Measurements from ENCODE around the gene CHST6.
"Not testable (repeated sequence)": the region's sequence is repeated elsewhere in the genome, so short reads cannot be mapped to it uniquely, and the experiment has no call there.

Gene CHST6

DNA sequence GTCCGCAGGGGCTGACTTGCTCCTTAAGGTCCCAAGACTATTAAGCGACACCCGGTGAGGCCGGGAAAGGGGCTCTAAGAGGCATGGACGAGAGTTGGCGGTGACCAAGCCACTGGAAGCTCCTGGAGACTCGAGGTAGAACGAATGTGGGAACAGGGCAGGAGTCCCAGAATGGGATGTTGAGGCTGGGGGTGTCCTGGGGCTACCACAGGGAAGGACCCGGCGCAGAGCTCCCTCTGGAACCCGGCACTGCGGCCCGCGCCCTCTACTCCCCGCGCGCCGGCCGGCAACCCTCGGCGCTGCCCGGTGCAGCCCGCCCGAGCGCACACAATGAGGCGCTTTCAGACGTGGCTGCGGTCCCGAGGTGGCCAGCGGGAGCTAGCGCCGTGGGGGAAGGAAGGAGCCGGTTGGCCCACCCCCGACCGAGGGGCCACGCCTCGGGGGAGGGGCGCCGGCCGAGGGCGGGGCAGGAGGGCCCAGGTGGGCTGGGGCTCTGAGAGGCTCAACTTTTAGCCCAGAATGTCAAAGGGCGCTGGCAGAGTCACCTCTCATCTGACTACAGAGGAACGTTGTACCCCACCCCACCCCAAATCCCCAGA is at the start of gene CHST6:
Gene CHST6, minus strand, starts transcription at position 366 of the 599 bp plus-strand sequence. CDS start 15,613 bp downstream, outside the sequence.
- Histone ChIP-seq H3K4me1 (peaks cover 11% of the 10 kb centered on the region), H2AFZ (peak within 1 kb of the TSS; percentile 79), H3K4me3 (ENCODE audit: low read depth, low read length) (no peak within 1 kb of the TSS), H3K79me2 (no peaks in the 10 kb centered on the region), H3K36me3 (ENCODE audit: control insufficient read depth, insufficient read depth, low read length) (no peaks in the 10 kb centered on the region), H3K9ac (no peak within 1 kb of the TSS), H3K9me3 (ENCODE audit: control insufficient read depth, low read length) (no peaks in the 10 kb centered on the region), H3K27me3 (ENCODE audit: control insufficient read depth, insufficient read depth, low read length) (no peaks in the 10 kb centered on the region), H3K4me2 (ENCODE audit: low read length) (peak within 1 kb of the TSS; percentile 49), H3K27ac (no peak within 1 kb of the TSS)
- TF ChIP-seq, protein P1, sequence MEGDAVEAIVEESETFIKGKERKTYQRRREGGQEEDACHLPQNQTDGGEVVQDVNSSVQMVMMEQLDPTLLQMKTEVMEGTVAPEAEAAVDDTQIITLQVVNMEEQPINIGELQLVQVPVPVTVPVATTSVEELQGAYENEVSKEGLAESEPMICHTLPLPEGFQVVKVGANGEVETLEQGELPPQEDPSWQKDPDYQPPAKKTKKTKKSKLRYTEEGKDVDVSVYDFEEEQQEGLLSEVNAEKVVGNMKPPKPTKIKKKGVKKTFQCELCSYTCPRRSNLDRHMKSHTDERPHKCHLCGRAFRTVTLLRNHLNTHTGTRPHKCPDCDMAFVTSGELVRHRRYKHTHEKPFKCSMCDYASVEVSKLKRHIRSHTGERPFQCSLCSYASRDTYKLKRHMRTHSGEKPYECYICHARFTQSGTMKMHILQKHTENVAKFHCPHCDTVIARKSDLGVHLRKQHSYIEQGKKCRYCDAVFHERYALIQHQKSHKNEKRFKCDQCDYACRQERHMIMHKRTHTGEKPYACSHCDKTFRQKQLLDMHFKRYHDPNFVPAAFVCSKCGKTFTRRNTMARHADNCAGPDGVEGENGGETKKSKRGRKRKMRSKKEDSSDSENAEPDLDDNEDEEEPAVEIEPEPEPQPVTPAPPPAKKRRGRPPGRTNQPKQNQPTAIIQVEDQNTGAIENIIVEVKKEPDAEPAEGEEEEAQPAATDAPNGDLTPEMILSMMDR (IDR thresholded peaks at IDR 0.05) = no peak

DNA sequence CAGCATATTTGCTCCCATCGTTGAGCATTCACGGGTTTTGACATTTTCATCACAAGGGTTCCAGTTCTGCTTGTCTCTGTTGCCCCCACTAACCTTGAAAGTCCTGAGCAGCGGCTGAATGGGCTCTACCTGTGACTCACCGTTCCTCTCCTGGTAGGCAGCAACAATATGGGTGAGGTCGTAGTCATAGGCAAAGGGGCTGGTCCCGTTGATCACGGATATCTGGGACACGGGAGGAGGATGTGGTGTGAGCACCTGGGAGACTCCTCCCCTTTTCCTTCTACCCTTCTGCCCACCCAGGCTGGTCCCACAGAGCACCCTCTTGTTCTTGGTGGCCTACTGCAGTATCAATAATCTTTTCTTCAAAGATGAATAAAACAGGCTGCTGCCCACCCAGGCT is 47.2 kb upstream of the CHST6 start:
- H3K4me3 ChIP-seq (ENCODE audit: low read depth, low read length); H3K4me1 ChIP-seq; H3K79me2 ChIP-seq; H3K9ac ChIP-seq; H3K4me2 ChIP-seq (ENCODE audit: low read length); H2AFZ ChIP-seq; H3K27ac ChIP-seq; H3K27me3 ChIP-seq (ENCODE audit: control insufficient read depth, insufficient read depth, low read length); H3K9me3 ChIP-seq (ENCODE audit: control insufficient read depth, low read length); H3K36me3 ChIP-seq (ENCODE audit: control insufficient read depth, insufficient read depth, low read length): not testable (repeated sequence)

DNA sequence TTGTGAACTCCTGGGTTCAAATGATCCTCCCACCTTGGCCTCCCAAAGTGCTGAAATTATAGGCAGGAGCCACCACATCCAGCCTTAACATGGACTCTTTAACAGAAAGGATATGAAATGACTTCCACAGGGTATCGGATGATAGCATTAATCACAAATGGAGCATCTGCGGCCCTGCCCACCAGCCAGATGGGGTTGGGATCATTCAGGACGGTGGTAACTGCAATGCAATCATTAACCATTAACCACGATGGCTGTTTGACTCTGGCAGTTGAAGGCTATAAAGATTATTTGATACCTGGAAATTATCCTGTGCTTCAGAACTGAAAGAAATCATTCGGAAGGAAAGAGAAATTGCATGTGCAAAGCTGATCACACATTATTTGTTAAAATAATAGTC is 46.0 kb upstream of the CHST6 start:
- H2AFZ ChIP-seq = no peak overlapping the region
- no peaks in the 10 kb centered on the region for H3K27me3 ChIP-seq (ENCODE audit: control insufficient read depth, insufficient read depth, low read length)
- H3K4me2 ChIP-seq (ENCODE audit: low read length) = no peak overlapping the region
- no peaks in the 10 kb centered on the region for H3K9me3 ChIP-seq (ENCODE audit: control insufficient read depth, low read length)
- no peak overlapping the region for H3K4me3 ChIP-seq (ENCODE audit: low read depth, low read length)
- H3K9ac ChIP-seq = no peak overlapping the region
- TF ChIP-seq, protein P1 (IDR thresholded peaks at IDR 0.05) = no peak
- H3K36me3 ChIP-seq (ENCODE audit: control insufficient read depth, insufficient read depth, low read length) = no peaks in the 10 kb centered on the region
- no peaks in the 10 kb centered on the region for H3K4me1 ChIP-seq
- no peaks in the 10 kb centered on the region for H3K79me2 ChIP-seq
- H3K27ac ChIP-seq = no peak overlapping the region

DNA sequence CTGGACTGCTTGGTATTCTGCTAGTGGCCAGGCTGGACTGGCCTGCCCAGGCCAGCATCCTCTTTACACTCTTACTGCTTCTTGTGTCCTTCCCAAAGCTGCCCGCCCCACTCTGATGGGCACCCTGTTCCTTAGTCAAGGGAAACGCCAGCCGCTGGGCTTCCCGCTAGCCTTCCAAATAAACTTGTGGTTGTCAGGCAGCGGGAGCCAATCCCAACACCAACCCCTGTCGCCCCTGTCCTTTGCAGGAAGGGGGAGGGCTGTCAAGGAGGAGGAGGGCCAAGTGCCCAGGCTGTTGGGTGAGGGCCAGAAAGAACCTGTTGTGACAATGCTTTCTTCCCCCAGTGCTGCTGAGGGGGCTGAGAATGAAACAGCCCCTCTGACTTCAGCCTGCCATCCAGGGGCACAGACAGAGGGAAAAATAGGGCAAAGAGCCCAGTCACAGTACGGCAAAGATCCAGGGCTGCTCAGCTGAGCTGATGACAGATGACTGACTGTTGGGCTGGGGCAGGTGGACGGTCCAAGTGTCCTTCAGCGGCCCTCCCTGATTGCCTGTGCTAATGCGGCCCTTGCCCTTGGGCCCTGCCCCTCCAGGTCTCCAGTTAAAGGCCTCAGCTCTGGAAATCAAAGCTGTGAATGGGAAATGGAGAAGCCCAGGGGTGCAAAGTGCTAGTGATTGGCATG is 43.8 kb upstream of the CHST6 start:
- H3K27me3 ChIP-seq (ENCODE audit: control insufficient read depth, insufficient read depth, low read length); H3K79me2 ChIP-seq; H3K4me1 ChIP-seq; H2AFZ ChIP-seq; H3K4me3 ChIP-seq (ENCODE audit: low read depth, low read length); H3K36me3 ChIP-seq (ENCODE audit: control insufficient read depth, insufficient read depth, low read length); H3K9me3 ChIP-seq (ENCODE audit: control insufficient read depth, low read length); H3K4me2 ChIP-seq (ENCODE audit: low read length); H3K27ac ChIP-seq; H3K9ac ChIP-seq: not testable (repeated sequence)

DNA sequence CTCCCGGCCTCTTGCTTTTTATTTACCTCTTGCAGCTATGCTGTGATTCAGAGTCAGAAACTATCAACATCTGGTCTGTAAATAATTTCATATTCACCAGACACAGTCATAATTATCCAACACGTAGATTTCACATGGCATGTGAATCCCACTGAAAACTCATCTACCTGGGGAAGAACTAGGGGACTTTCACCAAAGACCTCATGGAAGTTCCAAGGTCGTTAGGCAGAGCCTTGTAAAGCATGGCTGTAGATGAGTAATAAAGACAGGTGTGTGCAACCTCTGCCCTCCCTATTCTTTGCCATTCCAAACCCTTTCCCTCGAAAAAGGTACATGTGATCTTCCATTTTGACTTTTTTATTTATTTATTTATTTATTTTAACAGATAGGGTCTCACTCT is 42.5 kb upstream of the CHST6 start:
- Histone ChIP-seq H3K9me3 (ENCODE audit: control insufficient read depth, low read length) (no peaks in the 10 kb centered on the region), H2AFZ (no peak overlapping the region), H3K4me1 (no peaks in the 10 kb centered on the region), H3K36me3 (ENCODE audit: control insufficient read depth, insufficient read depth, low read length) (no peaks in the 10 kb centered on the region), H3K9ac (no peak overlapping the region), H3K27me3 (ENCODE audit: control insufficient read depth, insufficient read depth, low read length) (no peaks in the 10 kb centered on the region), H3K27ac (no peak overlapping the region), H3K4me3 (ENCODE audit: low read depth, low read length) (no peak overlapping the region), H3K79me2 (no peaks in the 10 kb centered on the region), H3K4me2 (ENCODE audit: low read length) (no peak overlapping the region)
- TF ChIP-seq, protein P1 (IDR thresholded peaks at IDR 0.05) = no peak
